Prostate gland (tissue), 2 donors: ENCODE data around the gene PPFIA2.

Experiments used
- CTCF ChIP-seq, 4 experiments: fragments of 200-600 bp in 2 of 4; fragments of 450-650 bp in 2 of 4; sonication (generic) in 2 of 4; IDR thresholded peaks; 1 replicate in 3 of 4; 2 replicates in 1 of 4; pipeline ENCODE4 v1.5.1; 2016 to 2019; ENCODE audit warnings: antibody characterized with exemption in 4 of 4, mild to moderate bottlenecking in 2 of 4, moderate library complexity in 2 of 4
- POLR2A ChIP-seq: fragments of 450-650 bp; IDR thresholded peaks from one replicate; pipeline ENCODE4 v1.6.1; 2016; ENCODE audit warnings: antibody characterized with exemption, mild to moderate bottlenecking
- POLR2AphosphoS5 ChIP-seq: sonication (generic); formaldehyde crosslinking; IDR thresholded peaks from one replicate; pipeline ENCODE4 v1.6.1; 2017; ENCODE audit warnings: antibody characterized with exemption

- TF ChIP-seq POLR2A: no peak
- no peak for TF ChIP-seq POLR2AphosphoS5
- no peak for TF ChIP-seq CTCF (IDR thresholded peaks at IDR 0.05)
These were observed 430.1 kb downstream of the PPFIA2 start for GRCh38 chr12:81329085-81329484.
